ENCODE data around the gene AMHR2.

DNA sequence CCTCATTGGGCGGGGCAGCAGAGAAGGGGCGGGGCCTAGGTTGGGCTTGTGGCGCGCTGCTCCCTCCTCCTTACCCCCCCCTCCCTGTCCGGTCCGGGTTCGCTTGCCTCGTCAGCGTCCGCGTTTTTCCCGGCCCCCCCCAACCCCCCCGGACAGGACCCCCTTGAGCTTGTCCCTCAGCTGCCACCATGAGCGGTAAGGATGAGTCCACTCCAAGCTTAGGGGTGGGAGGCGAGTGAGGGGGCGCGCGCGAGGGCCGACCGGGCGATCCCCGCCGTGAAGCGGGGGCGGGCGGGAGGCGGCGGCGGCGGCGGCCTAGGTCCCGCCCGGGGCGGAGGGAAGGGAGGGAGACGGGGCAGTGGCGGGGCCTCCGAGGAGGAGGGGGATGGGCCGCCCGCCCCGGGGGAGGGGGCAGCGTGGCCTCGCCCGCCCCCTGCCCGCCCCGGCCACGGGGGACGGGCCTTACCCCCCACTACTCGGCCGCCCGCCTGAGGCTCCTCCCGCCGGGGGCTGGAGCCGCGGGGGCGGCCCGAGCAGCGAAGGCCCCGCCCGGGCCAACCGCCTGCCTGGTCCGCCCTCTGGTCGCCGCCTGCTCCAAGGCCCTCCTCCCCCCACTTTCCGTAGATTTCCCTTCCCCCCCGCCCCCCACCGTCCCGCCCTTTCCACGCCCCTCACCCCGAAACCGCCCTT lies 43.4 kb upstream of the AMHR2 start, which contains the start of gene SP1:
- TF ChIP-seq, protein P1, sequence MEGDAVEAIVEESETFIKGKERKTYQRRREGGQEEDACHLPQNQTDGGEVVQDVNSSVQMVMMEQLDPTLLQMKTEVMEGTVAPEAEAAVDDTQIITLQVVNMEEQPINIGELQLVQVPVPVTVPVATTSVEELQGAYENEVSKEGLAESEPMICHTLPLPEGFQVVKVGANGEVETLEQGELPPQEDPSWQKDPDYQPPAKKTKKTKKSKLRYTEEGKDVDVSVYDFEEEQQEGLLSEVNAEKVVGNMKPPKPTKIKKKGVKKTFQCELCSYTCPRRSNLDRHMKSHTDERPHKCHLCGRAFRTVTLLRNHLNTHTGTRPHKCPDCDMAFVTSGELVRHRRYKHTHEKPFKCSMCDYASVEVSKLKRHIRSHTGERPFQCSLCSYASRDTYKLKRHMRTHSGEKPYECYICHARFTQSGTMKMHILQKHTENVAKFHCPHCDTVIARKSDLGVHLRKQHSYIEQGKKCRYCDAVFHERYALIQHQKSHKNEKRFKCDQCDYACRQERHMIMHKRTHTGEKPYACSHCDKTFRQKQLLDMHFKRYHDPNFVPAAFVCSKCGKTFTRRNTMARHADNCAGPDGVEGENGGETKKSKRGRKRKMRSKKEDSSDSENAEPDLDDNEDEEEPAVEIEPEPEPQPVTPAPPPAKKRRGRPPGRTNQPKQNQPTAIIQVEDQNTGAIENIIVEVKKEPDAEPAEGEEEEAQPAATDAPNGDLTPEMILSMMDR (IDR thresholded peaks at IDR 0.05; ENCODE audit: borderline replicate concordance, extremely low read depth, low read length, poor library complexity, severe bottlenecking) = no peak
- TF ChIP-seq EZH2 (IDR thresholded peaks at IDR 0.05; ENCODE audit: borderline replicate concordance, low read depth, low read length, severe bottlenecking) = no peak
